Jurkat, Clone E6-1 (cell line): Measurements from ENCODE around the gene AXIN1.

Source experiments
- DNase-seq: peaks from one replicate; pipeline ENCODE4 v3.0.0-alpha.2; 2011; ENCODE audit warnings: low read depth, low spot score
- H3K4me3 ChIP-seq: 2 replicates; pipeline ENCODE4 v1.5.1; 2011; ENCODE audit warnings: mild to moderate bottlenecking, low read length, control low read depth, moderate library complexity

The AXIN1 gene

DNA sequence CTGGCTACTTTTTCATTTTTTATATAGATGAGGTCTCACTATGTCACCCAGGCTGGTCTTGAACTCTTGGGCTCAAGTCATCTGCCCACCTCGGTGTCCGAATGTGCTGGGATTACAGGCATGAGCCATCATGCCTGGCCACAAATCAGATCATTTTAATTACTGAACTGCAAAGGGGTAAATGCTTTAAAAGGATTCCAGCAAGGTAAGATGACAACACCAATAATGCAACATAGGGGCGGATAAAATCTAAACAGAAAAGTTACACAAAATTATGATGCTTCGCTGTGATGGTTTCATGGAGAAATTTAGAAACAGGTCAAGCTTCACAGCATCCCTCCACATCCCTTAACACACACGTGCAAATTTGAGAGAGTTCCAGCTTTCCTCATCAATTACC lies 32.3 kb downstream of the AXIN1 start:
- no peak overlapping the region for H3K4me3 ChIP-seq
- DNase-seq = no peak

DNA sequence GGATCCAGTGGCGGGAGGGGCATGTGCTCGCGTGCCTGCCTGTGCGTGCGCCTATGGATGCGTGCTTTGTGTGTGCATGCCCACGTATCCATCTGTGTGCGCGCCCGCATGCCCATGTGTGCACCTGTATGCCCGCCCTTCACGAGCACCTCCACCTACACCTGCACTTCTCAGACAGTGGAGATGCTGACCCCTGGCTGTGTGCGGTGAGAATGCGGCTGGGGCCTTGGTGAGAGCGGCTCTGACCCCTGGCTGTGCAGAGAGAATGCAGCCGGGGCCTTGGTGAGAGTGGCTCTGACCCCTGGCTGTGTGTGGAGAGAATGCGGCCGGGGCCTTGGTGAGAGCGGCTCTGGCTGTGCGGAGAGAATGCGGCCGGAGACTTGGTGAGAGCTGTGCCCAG lies 33.9 kb downstream of the AXIN1 start:
- DNase-seq = no peak
- H3K4me3 ChIP-seq = no peak overlapping the region

DNA sequence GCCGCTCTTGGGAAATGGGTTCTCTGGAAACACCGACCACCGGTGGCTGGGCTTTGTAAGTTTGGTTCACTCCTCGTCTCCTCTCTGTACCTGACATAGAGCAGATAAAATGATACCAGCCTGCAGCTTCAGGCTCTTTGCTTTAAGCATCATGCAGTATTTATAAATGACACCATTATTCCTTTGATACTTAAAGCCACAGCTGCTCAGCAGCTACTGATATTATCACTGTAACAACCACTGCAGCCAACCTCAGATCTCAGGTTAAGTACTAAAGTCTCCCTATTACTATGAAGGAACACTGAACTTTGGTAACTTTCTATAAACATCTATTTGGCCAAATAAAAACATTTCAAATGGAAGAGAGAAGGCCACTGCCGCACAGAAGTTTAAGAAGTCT lies 34.9 kb downstream of the AXIN1 start:
- no peak overlapping the region for H3K4me3 ChIP-seq
- DNase-seq = peak; percentile 15

- DNase-seq = no peak
- H3K4me3 ChIP-seq = no peak overlapping the region
These were observed 35.6 kb downstream of the AXIN1 start for GRCh38 chr16:316741-317464.

GRCh38 chr16:314795-315299 lies 37.7 kb downstream of the AXIN1 start:
- H3K4me3 ChIP-seq = no peak overlapping the region
- DNase-seq = no peak

DNA sequence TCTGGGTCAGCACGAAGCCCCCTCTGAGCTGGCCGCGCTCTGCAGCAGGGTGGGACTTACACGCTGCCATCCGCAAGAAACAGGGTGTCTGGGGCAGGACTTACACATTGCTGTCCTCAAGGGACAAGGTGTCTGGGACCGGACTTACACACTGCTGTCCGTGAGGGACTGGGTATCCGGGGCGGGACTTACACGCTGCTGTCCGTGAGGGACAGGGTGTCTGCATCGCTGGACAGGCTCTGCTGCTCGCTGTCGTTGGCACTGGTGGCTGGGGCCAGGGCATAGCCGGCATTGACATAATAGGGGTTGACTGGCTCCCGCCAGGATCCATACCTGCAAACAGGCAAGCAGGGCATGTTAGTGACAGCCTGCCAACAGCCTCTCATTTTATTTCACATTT lies 38.2 kb downstream of the AXIN1 start:
- DNase-seq = no peak
- H3K4me3 ChIP-seq = no peak overlapping the region

DNA sequence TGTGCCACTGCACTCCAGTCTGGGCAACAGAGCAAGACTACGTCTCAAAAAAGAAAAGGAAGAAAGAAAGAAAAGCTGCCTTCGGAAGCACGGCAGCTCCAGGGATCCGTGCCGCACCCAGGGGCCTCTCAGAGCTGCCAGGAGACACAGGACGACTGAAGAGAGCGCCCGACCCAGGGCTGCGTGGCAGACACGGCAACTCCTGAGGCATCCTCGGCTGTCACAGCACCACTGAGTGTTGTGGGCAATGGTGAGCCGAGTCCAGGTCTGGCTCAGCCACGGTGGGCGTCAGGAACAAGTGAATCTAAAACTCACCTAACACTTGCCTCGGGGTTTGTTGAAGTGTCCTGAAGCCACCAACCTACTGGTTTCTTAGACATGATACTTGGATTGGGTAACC lies 40.8 kb downstream of the AXIN1 start:
- no peak overlapping the region for H3K4me3 ChIP-seq
- no peak for DNase-seq

- DNase-seq = peak; percentile 80
- no peak overlapping the region for H3K4me3 ChIP-seq
These were observed 43.0 kb downstream of the AXIN1 start for GRCh38 chr16:309476-309875.

DNA sequence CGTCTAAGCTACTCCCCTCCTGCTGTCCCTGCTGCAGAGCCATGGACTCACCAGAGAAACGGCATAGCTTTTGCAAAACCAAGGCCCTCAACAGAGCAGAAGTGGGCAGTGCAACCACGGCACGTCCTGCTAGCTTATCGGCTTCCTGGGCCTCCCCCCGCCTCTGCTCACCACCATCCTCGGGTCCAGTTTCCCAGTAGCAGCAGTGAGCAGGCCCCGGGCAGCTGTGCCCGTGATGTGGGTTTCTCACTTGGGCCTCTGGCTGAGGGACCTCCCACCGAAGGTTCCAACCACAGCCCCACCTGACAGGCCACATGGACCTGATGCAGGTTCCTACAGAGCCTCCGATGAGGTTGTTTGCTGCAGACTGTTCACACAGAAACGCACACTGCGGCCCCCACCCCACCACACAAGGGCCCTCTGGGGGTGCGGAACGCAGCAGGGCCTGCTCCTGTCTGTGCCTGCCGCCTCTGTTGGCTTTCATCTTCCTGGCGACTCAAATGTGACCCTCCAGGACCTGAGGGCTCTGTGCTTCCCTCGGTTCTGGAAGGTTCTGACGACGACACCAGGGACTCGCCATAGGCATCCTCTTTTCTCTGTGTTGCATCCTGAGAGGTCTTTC lies 44.7 kb downstream of the AXIN1 start:
- H3K4me3 ChIP-seq = no peak overlapping the region
- DNase-seq = no peak

GRCh38 chr16:306911-307370 lies 45.6 kb downstream of the AXIN1 start:
- H3K4me3 ChIP-seq = no peak overlapping the region
- DNase-seq = no peak

DNA sequence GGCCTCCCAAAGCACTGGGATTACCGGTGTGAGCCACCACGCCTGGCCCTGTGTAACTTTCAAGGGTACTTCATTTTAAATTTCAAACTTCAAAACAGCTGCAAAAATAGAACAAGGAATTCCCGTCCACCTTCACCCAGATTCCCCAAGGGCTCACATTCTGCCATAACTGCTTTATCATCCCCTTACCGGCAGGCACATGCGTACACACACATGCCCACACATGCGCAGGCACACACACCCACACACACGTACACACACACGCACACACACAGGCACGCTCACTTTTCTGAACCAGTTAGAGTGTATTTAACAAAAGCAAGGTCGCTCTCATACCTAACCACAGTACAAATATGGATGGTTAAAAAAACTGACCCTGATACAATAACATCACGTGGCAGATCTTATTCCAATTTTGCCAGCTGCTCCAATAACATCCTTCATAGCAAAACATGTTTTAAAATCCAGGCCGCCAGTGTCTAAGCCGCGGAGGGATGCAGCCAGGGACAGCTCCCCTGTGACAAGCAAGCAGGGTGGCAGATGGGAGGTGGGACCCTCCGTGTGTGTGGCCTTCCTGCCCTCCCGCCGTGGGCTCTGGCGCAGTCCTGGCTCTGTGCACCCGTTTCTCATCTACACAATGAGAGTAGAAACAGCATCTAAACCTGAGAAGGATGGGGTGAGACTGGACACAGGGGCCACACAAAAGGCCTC lies 46.5 kb downstream of the AXIN1 start:
- DNase-seq = no peak
- no peak overlapping the region for H3K4me3 ChIP-seq

DNA sequence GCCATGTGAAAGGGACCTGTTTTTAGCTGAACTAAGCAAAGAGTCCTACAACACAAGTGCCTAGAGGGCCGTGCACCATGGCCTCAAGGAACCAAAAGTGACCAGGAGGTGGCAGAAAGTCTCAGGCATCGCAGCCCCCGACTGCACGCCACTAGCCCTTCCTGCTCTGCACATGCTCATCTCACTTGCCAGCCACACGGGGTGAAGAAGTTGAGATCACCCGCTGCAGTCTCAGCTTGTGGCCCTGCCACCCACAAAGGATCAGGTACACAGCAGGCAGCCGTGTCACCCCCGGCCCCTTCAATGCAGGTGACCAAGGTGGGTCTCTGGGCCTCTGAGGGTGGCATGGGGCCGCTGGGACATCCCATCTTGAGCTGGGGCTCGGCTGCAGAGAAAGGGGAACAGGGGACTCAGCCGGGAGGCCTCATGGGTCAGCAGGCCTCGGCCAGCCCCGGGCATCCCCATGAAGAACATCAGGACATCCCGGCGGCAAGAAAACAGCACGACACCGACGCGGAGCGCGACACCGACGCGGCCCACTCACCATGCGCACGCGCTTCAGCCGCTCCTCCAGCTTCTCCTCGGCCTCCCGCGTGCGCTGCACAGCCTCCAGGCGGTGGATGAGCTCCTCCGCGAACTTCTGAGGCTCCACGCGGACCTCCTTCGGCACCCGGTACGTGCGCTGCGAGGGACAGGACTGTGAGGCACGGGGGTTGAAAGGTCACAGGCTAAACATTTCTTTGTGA lies 48.6 kb downstream of the AXIN1 start:
- no peak for DNase-seq
- H3K4me3 ChIP-seq = no peak overlapping the region

- no peak overlapping the region for H3K4me3 ChIP-seq
- DNase-seq = no peak
These were observed 50.6 kb downstream of the AXIN1 start for GRCh38 chr16:301950-302349.

DNA sequence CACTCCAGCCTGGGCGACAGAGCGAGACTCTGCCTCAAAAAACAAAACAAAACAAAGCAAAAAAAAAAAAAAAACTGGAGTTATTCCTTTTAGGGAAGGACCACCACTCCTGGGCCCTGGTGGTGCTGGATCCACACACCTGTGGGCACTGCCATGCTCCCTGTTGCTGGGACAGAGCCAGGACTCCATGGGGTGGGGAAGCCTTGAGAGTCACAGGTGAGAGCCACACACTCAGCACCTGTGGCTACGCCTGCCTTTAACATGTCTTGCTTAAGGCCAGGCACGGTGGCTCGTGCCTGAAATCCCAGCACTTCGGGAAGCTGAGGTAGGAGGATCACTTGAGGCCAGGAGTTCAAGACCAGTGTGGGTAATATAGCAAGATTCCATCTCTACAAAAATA lies 51.3 kb downstream of the AXIN1 start:
- no peak for DNase-seq
- H3K4me3 ChIP-seq = no peak overlapping the region

GRCh38 chr16:297832-298231 lies 54.7 kb downstream of the AXIN1 start:
- no peak for DNase-seq
- no peak overlapping the region for H3K4me3 ChIP-seq

DNA sequence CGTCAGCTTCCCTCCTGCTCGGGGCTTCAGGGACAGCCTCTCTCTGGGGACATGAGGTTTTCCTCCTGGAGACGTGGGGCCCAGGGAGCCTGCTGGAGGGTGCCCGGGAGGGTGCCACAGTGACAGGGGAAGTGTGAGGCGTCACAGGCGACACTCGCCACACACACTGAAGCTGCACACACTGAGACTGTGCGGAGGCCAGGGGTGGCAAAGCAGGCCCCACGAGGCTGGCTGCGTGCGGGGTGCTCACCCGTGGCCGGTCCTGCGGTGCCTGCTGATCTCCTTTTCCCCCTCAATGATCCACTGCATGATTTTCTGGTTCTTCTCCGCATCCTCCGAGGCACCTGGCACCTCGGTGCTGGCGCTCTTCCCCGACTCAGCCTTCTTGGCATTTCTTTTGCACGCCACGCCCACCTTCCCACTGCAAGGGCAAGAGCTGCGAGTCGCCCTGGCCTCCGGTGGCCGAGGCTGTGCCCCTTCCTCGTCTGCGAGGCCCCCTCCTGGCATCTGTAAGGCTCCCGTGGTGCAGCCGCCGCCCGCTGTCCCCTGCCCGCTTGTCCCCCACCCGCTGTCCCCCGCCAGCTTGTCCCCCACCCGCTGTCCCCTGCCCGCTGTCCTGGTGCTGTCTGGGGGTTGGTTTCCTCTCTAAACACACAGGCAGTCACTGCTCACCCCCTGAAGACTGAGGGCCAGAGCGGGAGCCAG lies 55.6 kb downstream of the AXIN1 start:
- no peak overlapping the region for H3K4me3 ChIP-seq
- no peak for DNase-seq

GRCh38 chr16:296276-296675 lies 56.2 kb downstream of the AXIN1 start:
- DNase-seq = no peak
- H3K4me3 ChIP-seq = no peak overlapping the region

DNA sequence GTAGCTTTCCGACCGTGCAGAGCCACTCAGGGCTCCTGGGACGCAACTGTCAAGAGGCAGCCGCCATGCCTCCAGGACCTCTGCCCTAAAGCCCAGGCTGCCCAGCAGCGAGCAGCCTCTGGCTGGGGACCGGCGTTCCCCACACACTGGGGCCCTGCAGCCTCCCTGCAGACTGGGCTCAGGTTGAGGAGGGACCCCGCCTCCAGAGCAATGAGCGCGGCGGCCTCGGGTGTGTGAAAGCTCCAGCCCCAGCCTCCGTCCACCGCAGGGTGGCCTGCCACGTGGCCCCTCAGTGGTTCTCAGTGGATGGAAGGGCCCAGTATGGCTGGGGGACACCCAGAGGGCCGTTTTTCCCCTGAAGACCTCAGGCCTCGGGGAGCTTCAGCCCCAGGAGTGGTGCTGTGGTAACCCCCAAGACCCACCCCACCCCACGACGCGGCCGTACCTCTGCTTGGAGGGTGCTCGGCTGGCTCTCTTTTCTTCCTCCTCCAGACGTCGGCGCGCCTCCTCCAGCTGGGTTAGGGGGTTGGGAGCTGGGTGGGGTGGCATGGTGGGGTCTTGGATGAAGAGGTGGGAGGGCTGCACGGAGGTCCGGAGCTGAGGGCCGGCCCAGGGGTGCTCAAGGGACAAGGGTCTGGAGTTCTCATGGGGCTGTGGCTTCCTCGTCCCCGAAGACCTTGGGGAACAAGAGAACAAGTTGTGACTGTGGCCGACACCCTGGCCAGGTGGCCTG lies 59.3 kb downstream of the AXIN1 start:
- no peak overlapping the region for H3K4me3 ChIP-seq
- DNase-seq = no peak
